Activated T-cell treated with anti-CD3 and anti-CD28 coated beads, Interleukin-2, amount 50 U/mL, for 72 hours (primary cell): ENCODE data around the gene ZNF407. TPM values are rescaled to one million over a fixed set of nuclear protein-coding genes. Genes with fewer than 3 reads are reported as not detected.

Experiments
- ATAC-seq, 2 donors: fragments of 150-1000 bp; cut with Tn5 transposase; replicated peaks in 1 of 2; 2 replicates each; pipeline ENCODE4 v1.10.0; 2021; ENCODE audit warnings: moderate library complexity in 2 of 2, mild to moderate bottlenecking in 1 of 2
- DNase-seq, 2 donors: peaks; one replicate each; pipeline ENCODE4 v3.0.0; 2021 to 2022; ENCODE audit warnings: mixed read lengths in 1 of 2
- H3K27ac Mint-ChIP-seq: one replicate; pipeline ENCODE4 v1.8.0; 2022; ENCODE audit warnings: mild to moderate bottlenecking, moderate library complexity, mixed read lengths
- H3K27me3 Mint-ChIP-seq: one replicate; pipeline ENCODE4 v1.8.0; 2022; ENCODE audit warnings: low read depth, mixed read lengths
- H3K36me3 Mint-ChIP-seq, 2 donors: one replicate each; pipeline ENCODE4 v1.8.0; 2022; ENCODE audit warnings: mixed read lengths in 2 of 2, mild to moderate bottlenecking in 1 of 2; ENCODE audit not compliant: insufficient read depth in 2 of 2
- H3K4me1 Mint-ChIP-seq: one replicate; pipeline ENCODE4 v1.8.0; 2022; ENCODE audit warnings: low read depth, mixed read lengths
- H3K4me3 Mint-ChIP-seq, 2 donors: one replicate each; pipeline ENCODE4 v1.8.0; 2022; ENCODE audit warnings: mild to moderate bottlenecking in 2 of 2, mixed read lengths in 2 of 2, moderate library complexity in 2 of 2
- H3K9me3 Mint-ChIP-seq, 2 donors: one replicate each; pipeline ENCODE4 v1.8.0; 2022; ENCODE audit warnings: mixed read lengths in 2 of 2
- total RNA-seq, 2 donors: library from RNA; stranded (reverse); gene quantifications; one replicate each; pipeline ENCODE4 v1.2.3, GENCODE V29; 2022

Gene ZNF407
- total RNA-seq, 2 donors from 2014 or later = 11.9 to 13.0 TPM

GRCh38 chr18:74638210-74638609 is 40.5 kb downstream of the ZNF407 start:
- H3K4me3 Mint-ChIP-seq = no peak overlapping the region
- no peak overlapping the region for H3K27ac Mint-ChIP-seq
- DNase-seq (no peak), ATAC-seq (no peak)
- H3K27me3 Mint-ChIP-seq = no peaks in the 10 kb centered on the region
- no peaks in the 10 kb centered on the region for H3K9me3 Mint-ChIP-seq
- peaks cover 12% of the 10 kb centered on the region for H3K4me1 Mint-ChIP-seq
- H3K36me3 Mint-ChIP-seq = peaks cover 1 to 7% of the 10 kb centered on the region in 2 donors

- H3K9me3 Mint-ChIP-seq = no peaks in the 10 kb centered on the region
- peaks cover 1 to 3% of the 10 kb centered on the region in 2 donors for H3K36me3 Mint-ChIP-seq
- H3K4me1 Mint-ChIP-seq = peaks cover 5% of the 10 kb centered on the region
- no peak for ATAC-seq
- H3K4me3 Mint-ChIP-seq = peak overlapping the region in 1 of 2 donors; percentile 39
- no peaks in the 10 kb centered on the region for H3K27me3 Mint-ChIP-seq
- DNase-seq = no peak
- peak overlapping the region; percentile 94 for H3K27ac Mint-ChIP-seq
Observed at GRCh38 chr18:74644713-74645112, 47.0 kb downstream of the ZNF407 start.

GRCh38 chr18:74645679-74646078 is 48.0 kb downstream of the ZNF407 start:
- Mint-ChIP-seq H3K4me3 (no peak overlapping the region), H3K4me1 (peaks cover 5% of the 10 kb centered on the region), H3K36me3 (peaks cover 1 to 3% of the 10 kb centered on the region in 2 donors), H3K9me3 (no peaks in the 10 kb centered on the region), H3K27ac (no peak overlapping the region), H3K27me3 (no peaks in the 10 kb centered on the region)
- ATAC-seq = no peak
- no peak for DNase-seq

- ATAC-seq (no peak), DNase-seq (no peak)
- Mint-ChIP-seq H3K9me3 (no peaks in the 10 kb centered on the region), H3K36me3 (no peaks in the 10 kb centered on the region), H3K27ac (no peak overlapping the region), H3K4me1 (no peaks in the 10 kb centered on the region), H3K27me3 (no peaks in the 10 kb centered on the region), H3K4me3 (no peak overlapping the region)
Observed at GRCh38 chr18:74651327-74652128, 53.9 kb downstream of the ZNF407 start.

GRCh38 chr18:74652392-74652988 is 54.8 kb downstream of the ZNF407 start:
- H3K27me3 Mint-ChIP-seq = no peaks in the 10 kb centered on the region
- no peak for DNase-seq
- H3K9me3 Mint-ChIP-seq = no peaks in the 10 kb centered on the region

GRCh38 chr18:74654638-74655037 is 57.0 kb downstream of the ZNF407 start:
- H3K27ac Mint-ChIP-seq = no peak overlapping the region
- no peaks in the 10 kb centered on the region for H3K4me1 Mint-ChIP-seq
- H3K4me3 Mint-ChIP-seq = no peak overlapping the region
- H3K36me3 Mint-ChIP-seq = no peaks in the 10 kb centered on the region
- ATAC-seq = no peak
- H3K9me3 Mint-ChIP-seq = no peaks in the 10 kb centered on the region
- DNase-seq = no peak
- no peaks in the 10 kb centered on the region for H3K27me3 Mint-ChIP-seq

More at GRCh38 chr18:74652392-74652988, 54.8 kb downstream of the ZNF407 start:
- Mint-ChIP-seq H3K4me3 (no peak overlapping the region), H3K27ac (no peak overlapping the region), H3K36me3 (no peaks in the 10 kb centered on the region), H3K4me1 (no peaks in the 10 kb centered on the region)
- no peak for ATAC-seq

- H3K27ac Mint-ChIP-seq = no peak overlapping the region
- DNase-seq = no peak
- H3K4me1 Mint-ChIP-seq = no peaks in the 10 kb centered on the region
- H3K4me3 Mint-ChIP-seq = no peak overlapping the region
- H3K9me3 Mint-ChIP-seq = no peaks in the 10 kb centered on the region
- ATAC-seq = no peak
- H3K27me3 Mint-ChIP-seq = no peaks in the 10 kb centered on the region
- H3K36me3 Mint-ChIP-seq = no peaks in the 10 kb centered on the region
Observed at GRCh38 chr18:74661008-74661407, 63.3 kb downstream of the ZNF407 start.

- H3K36me3 Mint-ChIP-seq = no peaks in the 10 kb centered on the region
- no peaks in the 10 kb centered on the region for H3K9me3 Mint-ChIP-seq
- H3K27me3 Mint-ChIP-seq = no peaks in the 10 kb centered on the region
- DNase-seq = no peak
- no peak for ATAC-seq
- H3K4me3 Mint-ChIP-seq = no peak overlapping the region
- no peaks in the 10 kb centered on the region for H3K4me1 Mint-ChIP-seq
- no peak overlapping the region for H3K27ac Mint-ChIP-seq
Observed at GRCh38 chr18:74661691-74662090, 64.0 kb downstream of the ZNF407 start.

- Mint-ChIP-seq H3K36me3 (no peaks in the 10 kb centered on the region), H3K4me3 (no peak overlapping the region), H3K4me1 (no peaks in the 10 kb centered on the region), H3K9me3 (no peaks in the 10 kb centered on the region), H3K27me3 (no peaks in the 10 kb centered on the region), H3K27ac (no peak overlapping the region)
- ATAC-seq (no peak), DNase-seq (no peak)
Observed at GRCh38 chr18:74662622-74663021, 65.0 kb downstream of the ZNF407 start.

GRCh38 chr18:74665346-74665745 is 67.7 kb downstream of the ZNF407 start:
- Mint-ChIP-seq H3K27ac (no peak overlapping the region), H3K4me1 (no peaks in the 10 kb centered on the region), H3K36me3 (no peaks in the 10 kb centered on the region), H3K4me3 (no peak overlapping the region), H3K27me3 (no peaks in the 10 kb centered on the region), H3K9me3 (no peaks in the 10 kb centered on the region)
- DNase-seq (no peak), ATAC-seq (no peak)

- Mint-ChIP-seq H3K4me1 (no peaks in the 10 kb centered on the region), H3K27ac (no peak overlapping the region), H3K36me3 (no peaks in the 10 kb centered on the region), H3K4me3 (no peak overlapping the region), H3K9me3 (no peaks in the 10 kb centered on the region), H3K27me3 (no peaks in the 10 kb centered on the region)
- DNase-seq (no peak), ATAC-seq (no peak)
Observed at GRCh38 chr18:74665905-74666304, 68.2 kb downstream of the ZNF407 start.

GRCh38 chr18:74669136-74669798 is 71.6 kb downstream of the ZNF407 start:
- Mint-ChIP-seq H3K4me3 (no peak overlapping the region), H3K36me3 (peaks cover 2% of the 10 kb centered on the region in 2 donors), H3K4me1 (no peaks in the 10 kb centered on the region), H3K27me3 (no peaks in the 10 kb centered on the region), H3K27ac (no peak overlapping the region), H3K9me3 (no peaks in the 10 kb centered on the region)
- DNase-seq (no peak), ATAC-seq (no peak)

GRCh38 chr18:74672371-74672770 is 74.7 kb downstream of the ZNF407 start:
- Mint-ChIP-seq H3K4me3 (no peak overlapping the region), H3K27ac (no peak overlapping the region), H3K9me3 (peaks cover 3 to 4% of the 10 kb centered on the region in 2 donors), H3K36me3 (peaks cover 6 to 11% of the 10 kb centered on the region in 2 donors), H3K27me3 (no peaks in the 10 kb centered on the region), H3K4me1 (no peaks in the 10 kb centered on the region)
- no peak for ATAC-seq
- DNase-seq = no peak
